LHCN-M2 (cell line): ENCODE results near the gene PCCB. TPM values are rescaled to one million over a fixed set of nuclear protein-coding genes. Genes with fewer than 3 reads are reported as not detected.
"Not testable (repeated sequence)": the region's sequence is repeated elsewhere in the genome, so short reads cannot be mapped to it uniquely, and the experiment has no call there.

Experiments used
- DNase-seq: peaks from one replicate; pipeline ENCODE4 v3.0.0-alpha.2; 2012; ENCODE audit warnings: low read depth
- total RNA-seq: library from RNA; depleted of rRNA; stranded (reverse); fragments of >200 nt; gene quantifications from 2 replicates; pipeline ENCODE4 v1.2.3, GENCODE V29; 2014

PCCB gene
- total RNA-seq, 1 experiment from 2014 or later = 45.0 TPM

- DNase-seq = no peak
Observed at GRCh38 chr3:136262559-136262958, 12.4 kb downstream of the PCCB start.

GRCh38 chr3:136263251-136263650 lies 13.1 kb downstream of the PCCB start:
- no peak for DNase-seq

- peak; percentile 47 for DNase-seq
Observed at GRCh38 chr3:136266468-136267125, 16.5 kb downstream of the PCCB start.

- DNase-seq = no peak
Observed at GRCh38 chr3:136267235-136267634, 17.1 kb downstream of the PCCB start.

- no peak for DNase-seq
Observed at GRCh38 chr3:136270179-136270578, 20.0 kb downstream of the PCCB start.

GRCh38 chr3:136271626-136272025 lies 21.5 kb downstream of the PCCB start:
- not testable (repeated sequence) for DNase-seq

- no peak for DNase-seq
Observed at GRCh38 chr3:136276049-136276755, 26.1 kb downstream of the PCCB start.

- DNase-seq = no peak
Observed at GRCh38 chr3:136277115-136277514, 27.0 kb downstream of the PCCB start.

- DNase-seq = no peak
Observed at GRCh38 chr3:136277634-136278033, 27.5 kb downstream of the PCCB start.

- no peak for DNase-seq
Observed at GRCh38 chr3:136279092-136279491, 29.0 kb downstream of the PCCB start.

GRCh38 chr3:136280961-136281360 lies 30.8 kb downstream of the PCCB start:
- no peak for DNase-seq

- no peak for DNase-seq
Observed at GRCh38 chr3:136281966-136282520, 31.9 kb downstream of the PCCB start.

- DNase-seq = no peak
Observed at GRCh38 chr3:136283627-136284026, 33.5 kb downstream of the PCCB start.

- DNase-seq = no peak
Observed at GRCh38 chr3:136291302-136291701, 41.2 kb downstream of the PCCB start.

- DNase-seq = no peak
Observed at GRCh38 chr3:136292500-136292899, 42.4 kb downstream of the PCCB start.

- no peak for DNase-seq
Observed at GRCh38 chr3:136293279-136293678, 43.1 kb downstream of the PCCB start.

GRCh38 chr3:136294176-136294575 lies 44.0 kb downstream of the PCCB start:
- no peak for DNase-seq

GRCh38 chr3:136296960-136297359 lies 46.8 kb downstream of the PCCB start:
- DNase-seq = no peak

GRCh38 chr3:136297826-136298225 lies 47.7 kb downstream of the PCCB start:
- DNase-seq = no peak

GRCh38 chr3:136300444-136300843 lies 50.3 kb downstream of the PCCB start:
- DNase-seq = no peak

GRCh38 chr3:136305879-136306278 lies 55.7 kb downstream of the PCCB start:
- peak; percentile 70 for DNase-seq

GRCh38 chr3:136311261-136311660 lies 61.1 kb downstream of the PCCB start:
- no peak for DNase-seq

GRCh38 chr3:136311968-136312367 lies 61.8 kb downstream of the PCCB start:
- DNase-seq = no peak
